ENCODE data around the gene WFDC6. TPM values are rescaled to one million over a fixed set of nuclear protein-coding genes. Genes with fewer than 3 reads are reported as not detected.

Gene WFDC6
- total and polyA plus RNA-seq, 2 donors (not counting 1 experiment from before 2014, with no cell fraction given) = not detected

GRCh38 chr20:45583502-45583901 is 44.2 kb upstream of the WFDC6 start:
- Histone ChIP-seq H3K4me3 (replicated peaks in 1 of 4; ENCODE audit: control extremely low read depth in 1 of 4, insufficient read depth in 1 of 4, low read depth in 3 of 4, low read length in 4 of 4) (no peak overlapping the region), H4K20me1 (ENCODE audit: control insufficient read depth, extremely low read depth, insufficient read depth, low read length) (no peaks in the 10 kb centered on the region), H3K79me2 (ENCODE audit: control insufficient read depth, insufficient read depth, low read length) (no peaks in the 10 kb centered on the region), H3K9me3 (ENCODE audit: control insufficient read depth, insufficient read depth, low read depth, low read length) (no peaks in the 10 kb centered on the region), H3K4me2 (ENCODE audit: extremely low read depth, insufficient read depth, low read length) (no peak overlapping the region), H2AFZ (ENCODE audit: low read length) (no peak overlapping the region), H3K9ac (ENCODE audit: insufficient read depth, low read length) (no peak overlapping the region), H3K27me3 (ENCODE audit: control insufficient read depth, insufficient read depth, low read length) (peaks cover 4% of the 10 kb centered on the region), H3K36me3 (ENCODE audit: control insufficient read depth, insufficient read depth, low read length) (no peaks in the 10 kb centered on the region), H3K27ac (ENCODE audit: insufficient read depth, low read length) (no peak overlapping the region), H3K4me1 (ENCODE audit: control insufficient read depth, extremely low read depth, insufficient read depth, low read length) (no peaks in the 10 kb centered on the region)
- TF ChIP-seq CTCF (conservative IDR thresholded peaks at IDR 0.05 in 1 of 2, IDR thresholded peaks at IDR 0.05 in 1 of 2; ENCODE audit: low read depth in 1 of 2, low read length in 2 of 2) (no peak), EZH2 (IDR thresholded peaks at IDR 0.05; ENCODE audit: low read length, missing control alignments) (no peak)
- no peak for DNase-seq (ENCODE audit: low read depth in 2 of 2)

- peak in 1 of 2 donors; percentile 24 for DNase-seq (ENCODE audit: low read depth in 2 of 2)
- no peak overlapping the region for H3K4me3 ChIP-seq (replicated peaks in 1 of 4; ENCODE audit: control extremely low read depth in 1 of 4, insufficient read depth in 1 of 4, low read depth in 3 of 4, low read length in 4 of 4)
- no peak overlapping the region for H3K9ac ChIP-seq (ENCODE audit: insufficient read depth, low read length)
- no peaks in the 10 kb centered on the region for H3K4me1 ChIP-seq (ENCODE audit: control insufficient read depth, extremely low read depth, insufficient read depth, low read length)
- H3K36me3 ChIP-seq (ENCODE audit: control insufficient read depth, insufficient read depth, low read length) = no peaks in the 10 kb centered on the region
- no peak overlapping the region for H3K27ac ChIP-seq (ENCODE audit: insufficient read depth, low read length)
- H3K4me2 ChIP-seq (ENCODE audit: extremely low read depth, insufficient read depth, low read length) = no peak overlapping the region
- no peaks in the 10 kb centered on the region for H3K79me2 ChIP-seq (ENCODE audit: control insufficient read depth, insufficient read depth, low read length)
- H4K20me1 ChIP-seq (ENCODE audit: control insufficient read depth, extremely low read depth, insufficient read depth, low read length) = no peaks in the 10 kb centered on the region
- H3K9me3 ChIP-seq (ENCODE audit: control insufficient read depth, insufficient read depth, low read depth, low read length) = no peaks in the 10 kb centered on the region
- TF ChIP-seq CTCF (conservative IDR thresholded peaks at IDR 0.05 in 1 of 2, IDR thresholded peaks at IDR 0.05 in 1 of 2; ENCODE audit: low read depth in 1 of 2, low read length in 2 of 2) (no peak), EZH2 (IDR thresholded peaks at IDR 0.05; ENCODE audit: low read length, missing control alignments) (no peak)
- H2AFZ ChIP-seq (ENCODE audit: low read length) = no peak overlapping the region
- H3K27me3 ChIP-seq (ENCODE audit: control insufficient read depth, insufficient read depth, low read length) = peaks cover 4% of the 10 kb centered on the region
These were observed 42.4 kb upstream of the WFDC6 start for GRCh38 chr20:45581702-45582101.

- no peak within 1 kb of the TSS for H3K27ac ChIP-seq (ENCODE audit: insufficient read depth, low read length)
- no peaks in the 10 kb centered on the region for H3K9me3 ChIP-seq (ENCODE audit: control insufficient read depth, insufficient read depth, low read depth, low read length)
- no peak within 1 kb of the TSS for H3K4me3 ChIP-seq (replicated peaks in 1 of 4; ENCODE audit: control extremely low read depth in 1 of 4, insufficient read depth in 1 of 4, low read depth in 3 of 4, low read length in 4 of 4)
- H3K79me2 ChIP-seq (ENCODE audit: control insufficient read depth, insufficient read depth, low read length) = no peaks in the 10 kb centered on the region
- H3K36me3 ChIP-seq (ENCODE audit: control insufficient read depth, insufficient read depth, low read length) = no peaks in the 10 kb centered on the region
- H3K4me1 ChIP-seq (ENCODE audit: control insufficient read depth, extremely low read depth, insufficient read depth, low read length) = no peaks in the 10 kb centered on the region
- H3K4me2 ChIP-seq (ENCODE audit: extremely low read depth, insufficient read depth, low read length) = no peak within 1 kb of the TSS
- H3K9ac ChIP-seq (ENCODE audit: insufficient read depth, low read length) = no peak within 1 kb of the TSS
- TF ChIP-seq EZH2 (IDR thresholded peaks at IDR 0.05; ENCODE audit: low read length, missing control alignments) (no peak), CTCF (conservative IDR thresholded peaks at IDR 0.05 in 1 of 2, IDR thresholded peaks at IDR 0.05 in 1 of 2; ENCODE audit: low read depth in 1 of 2, low read length in 2 of 2) (no peak)
- H3K27me3 ChIP-seq (ENCODE audit: control insufficient read depth, insufficient read depth, low read length) = peaks cover 4% of the 10 kb centered on the region
- no peak for DNase-seq (ENCODE audit: low read depth in 2 of 2)
- no peak within 1 kb of the TSS for H2AFZ ChIP-seq (ENCODE audit: low read length)
- H4K20me1 ChIP-seq (ENCODE audit: control insufficient read depth, extremely low read depth, insufficient read depth, low read length) = no peaks in the 10 kb centered on the region
These were observed 39.9 kb upstream of the WFDC6 start, which contains the start of gene WFDC8 for GRCh38 chr20:45579184-45579583. Gene WFDC8 (minus strand): TSS chr20:45579284. CDS start chr20:45579247, 37 bp downstream.
